GM23338 (cell line): ENCODE data around the gene STRN. TPM values are rescaled to one million over a fixed set of nuclear protein-coding genes. Genes with fewer than 3 reads are reported as not detected.
A peak's percentile ranks its signal among the peaks of the same experiment; 100 is the strongest.

Experiments
- ATAC-seq: fragments of 200-7000 bp; cut with Tn5 transposase; 3 replicates; pipeline ENCODE4 v1.9.1; 2020
- DNase-seq: peaks from one replicate; pipeline ENCODE4 v3.0.0-alpha.2; 2015; ENCODE audit warnings: low spot score
- H2AFZ ChIP-seq: fragments of 200-600 bp; sonication (generic); 2 replicates; pipeline ENCODE4 v1.8.0; 2016; ENCODE audit warnings: antibody characterized with exemption, mild to moderate bottlenecking, moderate library complexity
- H3F3A ChIP-seq: fragments of 200-600 bp; sonication (generic); replicated peaks from 2 replicates; pipeline ENCODE4 v1.8.0; 2017; ENCODE audit warnings: antibody characterized with exemption, mixed run types, low read depth
- H3K27ac ChIP-seq: fragments of 200-600 bp; sonication (generic); 2 replicates; pipeline ENCODE4 v1.6.1; 2016; ENCODE audit warnings: low read depth
- H3K27me3 ChIP-seq: fragments of 200-600 bp; sonication (generic); 2 replicates; pipeline ENCODE4 v1.8.0; 2016; ENCODE audit warnings: mild to moderate bottlenecking, mixed run types, moderate library complexity; ENCODE audit not compliant: insufficient read depth
- H3K36me3 ChIP-seq: fragments of 200-600 bp; sonication (generic); 2 replicates; pipeline ENCODE4 v1.8.0; 2016; ENCODE audit warnings: mild to moderate bottlenecking; ENCODE audit not compliant: insufficient read depth
- H3K4me1 ChIP-seq: fragments of 200-600 bp; sonication (generic); 2 replicates; pipeline ENCODE4 v1.8.0; 2016; ENCODE audit warnings: mild to moderate bottlenecking, moderate library complexity; ENCODE audit not compliant: insufficient read depth
- H3K4me2 ChIP-seq: fragments of 200-600 bp; sonication (generic); 2 replicates; pipeline ENCODE4 v1.7.1; 2017; ENCODE audit warnings: mixed run types
- H3K4me3 ChIP-seq: fragments of 200-600 bp; sonication (generic); 2 replicates; pipeline ENCODE4 v1.6.1; 2016; ENCODE audit warnings: mixed run types
- H3K79me2 ChIP-seq: fragments of 200-600 bp; sonication (generic); replicated peaks from 2 replicates; pipeline ENCODE4 v1.8.0; 2017; ENCODE audit warnings: mild to moderate bottlenecking; ENCODE audit not compliant: insufficient read depth
- H3K9me2 ChIP-seq: fragments of 200-600 bp; sonication (generic); 2 replicates; pipeline ENCODE4 v1.8.0; 2017; ENCODE audit not compliant: insufficient read depth
- H4K20me1 ChIP-seq: fragments of 200-600 bp; sonication (generic); replicated peaks from 2 replicates; pipeline ENCODE4 v1.8.0; 2017; ENCODE audit warnings: mild to moderate bottlenecking; ENCODE audit not compliant: insufficient read depth
- H3K27ac Mint-ChIP-seq: 2 replicates; pipeline ENCODE4 v1.8.0; 2020; ENCODE audit warnings: inconsistent platforms, mild to moderate bottlenecking, moderate library complexity, mixed read lengths
- H3K27me3 Mint-ChIP-seq: 3 replicates; pipeline ENCODE4 v1.8.0; 2022; ENCODE audit warnings: low read depth, mild to moderate bottlenecking, moderate library complexity, mixed read lengths, inconsistent platforms; ENCODE audit not compliant: insufficient read depth, poor library complexity
- H3K36me3 Mint-ChIP-seq: 3 replicates; pipeline ENCODE4 v1.8.0; 2021; ENCODE audit warnings: low read depth, mild to moderate bottlenecking, inconsistent platforms, moderate library complexity, mixed read lengths
- H3K4me1 Mint-ChIP-seq: 3 replicates; pipeline ENCODE4 v1.8.0; 2020; ENCODE audit warnings: mild to moderate bottlenecking, inconsistent platforms, mixed read lengths
- H3K4me3 Mint-ChIP-seq: 3 replicates; pipeline ENCODE4 v1.8.0; 2021; ENCODE audit warnings: moderate library complexity, mild to moderate bottlenecking, inconsistent platforms, mixed read lengths
- H3K9me3 Mint-ChIP-seq: 3 replicates; pipeline ENCODE4 v1.8.0; 2020; ENCODE audit warnings: moderate library complexity, mild to moderate bottlenecking, inconsistent platforms, mixed read lengths
- CTCF ChIP-seq, 2 experiments: fragments of 200-600 bp in 1 of 2; sonication (generic) in 1 of 2; conservative IDR thresholded peaks; 2 replicates each; pipeline versions ENCODE4 v1.5.1 to v1.6.1; 2016 to 2017; ENCODE audit warnings: antibody characterized with exemption in 2 of 2, low read depth in 2 of 2, mild to moderate bottlenecking in 2 of 2, moderate library complexity in 1 of 2
- EZH2phosphoT487 ChIP-seq: fragments of 200-600 bp; sonication (generic); IDR thresholded peaks from one replicate; pipeline ENCODE4 v1.8.1; 2018; ENCODE audit warnings: antibody characterized with exemption; ENCODE audit not compliant: unreplicated experiment
- JUNB ChIP-seq: IDR thresholded peaks from one replicate; pipeline ENCODE4 v1.6.1; 2016; ENCODE audit warnings: antibody characterized with exemption; ENCODE audit not compliant: unreplicated experiment
- STAT1 ChIP-seq: IDR thresholded peaks from one replicate; pipeline ENCODE4 v1.6.1; 2016; ENCODE audit warnings: antibody characterized with exemption; ENCODE audit not compliant: unreplicated experiment
- ZNF114 ChIP-seq: fragments of 250-450 bp; sonication (Bioruptor Pico); IDR thresholded peaks from 2 replicates; pipeline ENCODE4 v1.5.0; 2020; ENCODE audit warnings: mild to moderate bottlenecking, moderate library complexity
- ZNF331 ChIP-seq: fragments of 250-450 bp; sonication (Bioruptor Pico); IDR thresholded peaks from 2 replicates; pipeline ENCODE4 v1.5.0; 2020; ENCODE audit warnings: low read depth, mild to moderate bottlenecking, moderate library complexity
- ZNF462 ChIP-seq: fragments of 250-450 bp; sonication (Bioruptor Pico); IDR thresholded peaks from 2 replicates; pipeline ENCODE4 v1.5.0; 2020; ENCODE audit warnings: mild to moderate bottlenecking, moderate library complexity
- polyA plus RNA-seq: library from polyadenylated mRNA; unstranded; fragments of >200 nt; fragmentation: Nextera tagmentation; extraction: Ambion mirVana; gene quantifications from 2 replicates; pipeline ENCODE4 v1.2.1, GENCODE V29; 2016
- total RNA-seq: library from RNA; depleted of rRNA; stranded (reverse); fragments of >200 nt; shearing (Covaris generic); gene quantifications from 2 replicates; pipeline ENCODE4 v1.2.3, GENCODE V29; 2014

The STRN gene
- total and polyA plus RNA-seq, 2 experiments from 2014 or later, result 16.1 to 34.5 TPM

GRCh38 chr2:36843838-36844237 is 122.5 kb downstream of the STRN start (continued):
- TF ChIP-seq ZNF331 (CRISPR knock-in tag), result no peak
- no peak for TF ChIP-seq STAT1
- no peak for TF ChIP-seq EZH2phosphoT487

- Histone ChIP-seq H3K4me2 (no peak overlapping the region), H3K4me1 (peaks cover 25% of the 10 kb centered on the region), H3K36me3 (no peaks in the 10 kb centered on the region), H3F3A (no peaks in the 10 kb centered on the region), H3K27ac (no peak overlapping the region), H3K79me2 (no peaks in the 10 kb centered on the region), H3K9me2 (no peaks in the 10 kb centered on the region), H3K27me3 (no peaks in the 10 kb centered on the region), H4K20me1 (no peaks in the 10 kb centered on the region), H2AFZ (no peak overlapping the region), H3K4me3 (no peak overlapping the region)
- Mint-ChIP-seq H3K4me1 (peaks cover 47% of the 10 kb centered on the region), H3K4me3 (no peak overlapping the region), H3K9me3 (no peaks in the 10 kb centered on the region), H3K27ac (peak overlapping the region; percentile 66; the same call in 1 of the 2 replicates), H3K27me3 (no peaks in the 10 kb centered on the region), H3K36me3 (peaks cover 3% of the 10 kb centered on the region; the same call in 1 of the 3 replicates)
- ATAC-seq (peak; percentile 63), DNase-seq (peak; percentile 20)
- TF ChIP-seq ZNF114 (CRISPR knock-in tag) (no peak), CTCF (conservative IDR thresholded peaks at IDR 0.05; ENCODE audit: low read depth in 2 of 2) (0 out of 4 replicates have a peak, but pooled peaks of 1 of the 2 experiments have one; percentile 17)
These were observed 126.2 kb downstream of the STRN start for GRCh38 chr2:36839976-36840617.

- Histone ChIP-seq H4K20me1 (no peaks in the 10 kb centered on the region), H3K27ac (peak overlapping the region; percentile 94), H3K27me3 (no peaks in the 10 kb centered on the region), H3K4me2 (peak overlapping the region; percentile 64), H3K79me2 (no peaks in the 10 kb centered on the region), H2AFZ (no peak overlapping the region), H3K9me2 (peaks cover 9% of the 10 kb centered on the region; the same call in 1 of the 2 replicates), H3K4me1 (peaks cover 26% of the 10 kb centered on the region), H3F3A (no peaks in the 10 kb centered on the region), H3K36me3 (no peaks in the 10 kb centered on the region), H3K4me3 (peak overlapping the region; percentile 2)
- peaks cover under 1% of the 10 kb centered on the region for H3K27me3 Mint-ChIP-seq
- peaks cover 34% of the 10 kb centered on the region for H3K4me1 Mint-ChIP-seq
- H3K4me3 Mint-ChIP-seq, result 0 out of 3 replicates have a peak overlapping the region, but pooled peaks have one; percentile 3
- H3K27ac Mint-ChIP-seq, result peak overlapping the region; percentile 96
- DNase-seq, result peak; percentile 61
- peak; percentile 91 for ATAC-seq
- peaks cover 26% of the 10 kb centered on the region for H3K36me3 Mint-ChIP-seq
- no peak for TF ChIP-seq JUNB
- TF ChIP-seq STAT1, result no peak
- no peak for TF ChIP-seq ZNF331 (CRISPR knock-in tag)
- peak; percentile 94 for TF ChIP-seq ZNF462 (CRISPR knock-in tag)
- H3K9me3 Mint-ChIP-seq, result peaks cover 15% of the 10 kb centered on the region
These were observed 131.4 kb downstream of the STRN start for GRCh38 chr2:36834731-36835524.
